AG08396 (cell line): ENCODE measurements around the gene NPAS2.

Experiments used
- DNase-seq: peaks from one replicate; pipeline ENCODE4 v3.0.0; 2012; ENCODE audit warnings: low spot score, mixed read lengths

The NPAS2 gene

GRCh38 chr2:100855084-100855483 is 35.1 kb downstream of the NPAS2 start:
- no peak for DNase-seq

GRCh38 chr2:100855606-100856005 is 35.7 kb downstream of the NPAS2 start:
- no peak for DNase-seq

- no peak for DNase-seq
Observed at GRCh38 chr2:100856732-100857131, 36.8 kb downstream of the NPAS2 start.

- DNase-seq: peak; percentile 20
Observed at GRCh38 chr2:100857341-100857740, 37.4 kb downstream of the NPAS2 start.

- DNase-seq: peak; percentile 44
Observed at GRCh38 chr2:100857915-100858314, 38.0 kb downstream of the NPAS2 start.

GRCh38 chr2:100859902-100860301 is 40.0 kb downstream of the NPAS2 start:
- DNase-seq: no peak

- DNase-seq: no peak
Observed at GRCh38 chr2:100861340-100861739, 41.4 kb downstream of the NPAS2 start.

- no peak for DNase-seq
Observed at GRCh38 chr2:100862081-100862480, 42.1 kb downstream of the NPAS2 start.

GRCh38 chr2:100865816-100866460 is 46.0 kb downstream of the NPAS2 start:
- peak; percentile 60 for DNase-seq

- no peak for DNase-seq
Observed at GRCh38 chr2:100868083-100868482, 48.1 kb downstream of the NPAS2 start.

GRCh38 chr2:100869120-100869519 is 49.2 kb downstream of the NPAS2 start:
- DNase-seq: no peak

- no peak for DNase-seq
Observed at GRCh38 chr2:100870652-100871531, 51.0 kb downstream of the NPAS2 start.

GRCh38 chr2:100875516-100876230 is 55.7 kb downstream of the NPAS2 start:
- DNase-seq: no peak

- DNase-seq: no peak
Observed at GRCh38 chr2:100876231-100876860, 56.4 kb downstream of the NPAS2 start.

GRCh38 chr2:100877555-100877954 is 57.6 kb downstream of the NPAS2 start:
- DNase-seq: peak; percentile 34

- no peak for DNase-seq
Observed at GRCh38 chr2:100878000-100878791, 58.3 kb downstream of the NPAS2 start.

GRCh38 chr2:100879296-100879695 is 59.4 kb downstream of the NPAS2 start:
- no peak for DNase-seq

GRCh38 chr2:100880036-100880435 is 60.1 kb downstream of the NPAS2 start:
- DNase-seq: no peak

GRCh38 chr2:100880730-100881129 is 60.8 kb downstream of the NPAS2 start:
- no peak for DNase-seq

GRCh38 chr2:100882645-100883613 is 63.0 kb downstream of the NPAS2 start:
- DNase-seq: no peak
